HG03469 (cell line): ENCODE measurements around the gene OBSCN.
"Not testable (repeated sequence)": the region's sequence is repeated elsewhere in the genome, so short reads cannot be mapped to it uniquely, and the experiment has no call there.

Source experiments
- ATAC-seq: cut with Tn5 transposase; IDR thresholded peaks from one replicate; pipeline ENCODE4 v1.9.1; 2021; ENCODE audit warnings: mild to moderate bottlenecking, moderate library complexity, moderate number of reproducible peaks; ENCODE audit not compliant: unreplicated experiment

OBSCN gene

GRCh38 chr1:228256626-228257375, 49.0 kb downstream of the OBSCN start:
- no peak for ATAC-seq

- ATAC-seq = no peak
Measured at GRCh38 chr1:228258486-228258885, 50.6 kb downstream of the OBSCN start.

GRCh38 chr1:228259368-228259894, 51.6 kb downstream of the OBSCN start:
- no peak for ATAC-seq

- no peak for ATAC-seq
Measured at GRCh38 chr1:228259951-228260350, 52.1 kb downstream of the OBSCN start.

GRCh38 chr1:228261706-228262105, 53.9 kb downstream of the OBSCN start:
- no peak for ATAC-seq

- no peak for ATAC-seq
Measured at GRCh38 chr1:228262475-228262874, 54.6 kb downstream of the OBSCN start.

GRCh38 chr1:228263636-228264035, 55.8 kb downstream of the OBSCN start:
- no peak for ATAC-seq

- ATAC-seq = no peak
Measured at GRCh38 chr1:228264090-228264829, 56.4 kb downstream of the OBSCN start.

- no peak for ATAC-seq
Measured at GRCh38 chr1:228265167-228265566, 57.3 kb downstream of the OBSCN start.

- ATAC-seq = no peak
Measured at GRCh38 chr1:228267962-228268880, 60.4 kb downstream of the OBSCN start.

- no peak for ATAC-seq
Measured at GRCh38 chr1:228268881-228269265, 61.0 kb downstream of the OBSCN start.

- ATAC-seq = not testable (repeated sequence)
Measured at GRCh38 chr1:228269431-228269830, 61.6 kb downstream of the OBSCN start.

- ATAC-seq = no peak
Measured at GRCh38 chr1:228270032-228270431, 62.2 kb downstream of the OBSCN start.

GRCh38 chr1:228271701-228272251, 63.9 kb downstream of the OBSCN start:
- ATAC-seq = no peak

- ATAC-seq = no peak
Measured at GRCh38 chr1:228272331-228272791, 64.5 kb downstream of the OBSCN start.

- no peak for ATAC-seq
Measured at GRCh38 chr1:228272831-228273571, 65.2 kb downstream of the OBSCN start.

GRCh38 chr1:228273720-228274451, 66.0 kb downstream of the OBSCN start:
- no peak for ATAC-seq

- ATAC-seq = no peak
Measured at GRCh38 chr1:228274452-228275178, 66.8 kb downstream of the OBSCN start.

GRCh38 chr1:228275179-228275429, 67.3 kb downstream of the OBSCN start:
- ATAC-seq = no peak
